HCT116 (cell line): ENCODE measurements around the gene SKA2. TPM values are rescaled to one million over a fixed set of nuclear protein-coding genes. Genes with fewer than 3 reads are reported as not detected.

Experiments
- ATAC-seq: fragments of 200-7000 bp; cut with Tn5 transposase; 2 replicates; pipeline ENCODE4 v1.9.1; 2020; ENCODE audit warnings: mild to moderate bottlenecking, moderate library complexity
- BruUV-seq: library from RNA; stranded (reverse); fragments of 400-500 nt; replicated peaks from 2 replicates; lab custom pipeline; 2021; lab: Mats Ljungman, UMichigan
- CTCF ChIA-PET: fragments of 300-600 bp; sonication (Branson Sonifier 250); formaldehyde crosslinking; loops from one replicate; lab custom pipeline; 2021; ENCODE audit warnings: antibody characterized with exemption; lab: Charles Lee
- POLR2A ChIA-PET: fragments of 300-600, 350-600 bp; sonication (Branson Sonifier 250); formaldehyde crosslinking; loops from one replicate; lab custom pipeline; 2021; ENCODE audit warnings: antibody characterized with exemption; lab: Charles Lee
- RAD21 ChIA-PET, 2 experiments: fragments of 300-600 bp; sonication (Branson Sonifier 250); formaldehyde crosslinking; loops; one replicate each; lab custom pipeline; 2023; ENCODE audit warnings: low total read pairs in 2 of 2; ENCODE audit not compliant: uncharacterized antibody in 2 of 2, unreplicated experiment in 2 of 2, low non-redundant PET in 1 of 2; lab: Charles Lee
- DNase-seq: peaks from one replicate; pipeline ENCODE4 v3.0.0-alpha.2; 2010; ENCODE audit warnings: low read depth, low spot score
- H2AFZ ChIP-seq: fragments of 200-600 bp; shearing (Covaris generic), sonication (generic); 2 replicates; pipeline ENCODE4 v1.6.1; 2017; ENCODE audit warnings: low read depth, mixed run types, mixed read lengths, antibody characterized with exemption, low read length; ENCODE audit not compliant: poor library complexity, severe bottlenecking
- H3K27ac ChIP-seq: 2 replicates; pipeline ENCODE4 v1.5.1; 2012; ENCODE audit warnings: low read depth, low read length
- H3K27me3 ChIP-seq: fragments of 200-600 bp; sonication (generic); 2 replicates; pipeline ENCODE4 v1.6.1; 2016; ENCODE audit warnings: mixed run types, low read length, mixed read lengths; ENCODE audit not compliant: insufficient read depth
- H3K36me3 ChIP-seq, 2 experiments: fragments of 200-500 bp in 1 of 2; fragments of 200-600 bp in 1 of 2; sonication (Bioruptor generic) in 1 of 2; sonication (generic) in 1 of 2; 2 replicates each; pipeline versions ENCODE4 v1.5.1 to v1.6.1; 2014 to 2016; ENCODE audit warnings: low read length in 2 of 2, inconsistent platforms in 1 of 2, mixed read lengths in 1 of 2, mixed run types in 1 of 2; ENCODE audit not compliant: insufficient read depth in 2 of 2, control insufficient read depth in 1 of 2
- H3K4me1 ChIP-seq, 2 experiments: fragments of 200-600 bp in 1 of 2; sonication (generic) in 1 of 2; 2 replicates each; pipeline versions ENCODE4 v1.5.1 to v1.6.1; 2012 to 2017; ENCODE audit warnings: low read length in 2 of 2, inconsistent platforms in 1 of 2, mild to moderate bottlenecking in 1 of 2, mixed read lengths in 1 of 2, mixed run types in 1 of 2, moderate library complexity in 1 of 2; ENCODE audit not compliant: insufficient read depth in 2 of 2, control insufficient read depth in 1 of 2
- H3K4me2 ChIP-seq: fragments of 200-600 bp; sonication (generic); 2 replicates; pipeline ENCODE4 v1.6.1; 2017; ENCODE audit warnings: mixed run types, low read length, mixed read lengths
- H3K4me3 ChIP-seq, 2 experiments: fragments of 200-600 bp in 1 of 2; sonication (generic) in 1 of 2; replicated peaks in 1 of 2; 2 replicates each; pipeline ENCODE4 v1.5.1; 2011 to 2016; ENCODE audit warnings: low read length in 2 of 2, control low read depth in 1 of 2, low read depth in 1 of 2, mild to moderate bottlenecking in 1 of 2, mixed read lengths in 1 of 2, mixed run types in 1 of 2
- H3K79me2 ChIP-seq: fragments of 200-600 bp; sonication (generic); 2 replicates; pipeline ENCODE4 v1.6.1; 2017; ENCODE audit warnings: mild to moderate bottlenecking, mixed run types, low read length, moderate library complexity, mixed read lengths; ENCODE audit not compliant: insufficient read depth
- H3K9ac ChIP-seq: fragments of 200-600 bp; sonication (generic); 2 replicates; pipeline ENCODE4 v1.6.1; 2016; ENCODE audit warnings: low read length, mixed read lengths
- H3K9me2 ChIP-seq: fragments of 200-600 bp; sonication (generic), shearing (Covaris generic); 2 replicates; pipeline ENCODE4 v1.6.1; 2017; ENCODE audit warnings: mixed run types, mild to moderate bottlenecking, moderate library complexity; ENCODE audit not compliant: insufficient read depth
- H3K9me3 ChIP-seq, 2 experiments: fragments of 200-500 bp in 1 of 2; fragments of 200-600 bp in 1 of 2; sonication (Bioruptor generic) in 1 of 2; sonication (generic) in 1 of 2; 2 replicates each; pipeline ENCODE4 v1.6.1; 2014 to 2017; ENCODE audit warnings: low read length in 2 of 2, mixed read lengths in 2 of 2, inconsistent platforms in 1 of 2, low read depth in 1 of 2, mild to moderate bottlenecking in 1 of 2, mixed run types in 1 of 2, moderate library complexity in 1 of 2; ENCODE audit not compliant: control insufficient read depth in 1 of 2, insufficient read depth in 1 of 2
- H4K20me1 ChIP-seq: fragments of 200-600 bp; sonication (generic), shearing (Covaris generic); 2 replicates; pipeline ENCODE4 v1.6.1; 2017; ENCODE audit warnings: mixed run types, mild to moderate bottlenecking, moderate library complexity; ENCODE audit not compliant: insufficient read depth
- EZH2phosphoT487 ChIP-seq: fragments of 200-600 bp; IDR thresholded peaks from 2 replicates; pipeline ENCODE4 v1.6.1; 2018; ENCODE audit warnings: antibody characterized with exemption, borderline replicate concordance
- MAX ChIP-seq: IDR thresholded peaks from 2 replicates; pipeline ENCODE4 v1.6.1; 2012
- POLR2A ChIP-seq: IDR thresholded peaks from 2 replicates; pipeline ENCODE4 v1.7.0; 2011; ENCODE audit warnings: borderline replicate concordance; ENCODE audit not compliant: insufficient read depth, insufficient read length; ENCODE audit errors: extremely low read depth
- RAD21 ChIP-seq: IDR thresholded peaks from 2 replicates; pipeline ENCODE4 v1.6.1; 2012; ENCODE audit warnings: low read depth, mild to moderate bottlenecking
- REST ChIP-seq: IDR thresholded peaks from 2 replicates; pipeline ENCODE4 v1.6.1; 2012; ENCODE audit warnings: low read depth
- SIN3A ChIP-seq: IDR thresholded peaks from 2 replicates; pipeline ENCODE4 v1.6.1; 2012; ENCODE audit warnings: low read depth
- SP1 ChIP-seq: IDR thresholded peaks from 2 replicates; pipeline ENCODE4 v1.6.1; 2012; ENCODE audit warnings: low read depth
- TCF7L2 ChIP-seq: IDR thresholded peaks from 2 replicates; pipeline ENCODE4 v1.7.0; 2011; ENCODE audit warnings: borderline replicate concordance, inconsistent platforms; ENCODE audit not compliant: insufficient read depth, insufficient read length; ENCODE audit errors: extremely low read depth
- YY1 ChIP-seq: IDR thresholded peaks from 2 replicates; pipeline ENCODE4 v1.6.1; 2011; ENCODE audit warnings: low read length, low read depth, moderate library complexity, mild to moderate bottlenecking; ENCODE audit not compliant: insufficient replicate concordance; ENCODE audit errors: extremely low read depth
- ZNF274 ChIP-seq: fragments of 200-500 bp; sonication (Bioruptor generic); IDR thresholded peaks from 2 replicates; pipeline ENCODE4 v1.6.1; 2014; ENCODE audit warnings: mild to moderate bottlenecking, low read depth, low read length, inconsistent platforms
- intact Hi-C: fragments of 100-400 bp; cut with micrococcal nuclease; formaldehyde crosslinking; loops from 2 replicates; pipeline ENCODE4 v1.10.0; 2022
- total RNA-seq: library from RNA; stranded (reverse); gene quantifications from one replicate; pipeline ENCODE4 v1.2.1, GENCODE V29; 2021; ENCODE audit not compliant: unreplicated experiment

Gene SKA2
- total RNA-seq, 1 experiment from 2014 or later, result 72.8 TPM

GRCh38 chr17:59093702-59094231 lies 61.2 kb downstream of the SKA2 start:
- no peaks in the 10 kb centered on the region for H3K9me3 ChIP-seq
- ATAC-seq, result peak; percentile 78
- intact Hi-C loops, result no loop called here
- no peaks in the 10 kb centered on the region for H4K20me1 ChIP-seq
- ChIA-PET POLR2A (interaction anchor here (0.6 kb wide), 1 partner anchor 349 kb away, joined by 4 read pairs; no protein-coding TSS in a partner anchor), RAD21 (no interaction called here), CTCF (no interaction called here)
- peak overlapping the region; percentile 45 for H3K4me2 ChIP-seq
- TF ChIP-seq RAD21 (no peak), MAX (no peak), POLR2A (no peak), YY1 (no peak), SIN3A (no peak), REST (no peak), TCF7L2 (no peak), SP1 (no peak), EZH2phosphoT487 (no peak), ZNF274 (no peak)
- H3K36me3 ChIP-seq, result peaks cover 3 to 22% of the 10 kb centered on the region in 2 experiments
- no peak overlapping the region for H2AFZ ChIP-seq
- H3K9me2 ChIP-seq, result no peaks in the 10 kb centered on the region
- H3K9ac ChIP-seq, result peak overlapping the region; percentile 11; the same call in 1 of the 2 replicates
- H3K4me1 ChIP-seq, result peaks cover 32 to 35% of the 10 kb centered on the region in 2 experiments
- no TSS peak for BruUV-seq
- no peak overlapping the region for H3K27ac ChIP-seq
- no peak overlapping the region for H3K4me3 ChIP-seq
- DNase-seq, result no peak
- H3K79me2 ChIP-seq, result peaks cover 78% of the 10 kb centered on the region
- no peaks in the 10 kb centered on the region for H3K27me3 ChIP-seq
